ENCODE data around the gene CAMK2N1. TPM values are rescaled to one million over a fixed set of nuclear protein-coding genes. Genes with fewer than 3 reads are reported as not detected.

CAMK2N1 gene
- total and polyA plus RNA-seq, 2 of the 13 experiments (the other 11 are each of a cell fraction or from before 2014, with no cell fraction given) = 38.0 to 38.6 TPM

DNA sequence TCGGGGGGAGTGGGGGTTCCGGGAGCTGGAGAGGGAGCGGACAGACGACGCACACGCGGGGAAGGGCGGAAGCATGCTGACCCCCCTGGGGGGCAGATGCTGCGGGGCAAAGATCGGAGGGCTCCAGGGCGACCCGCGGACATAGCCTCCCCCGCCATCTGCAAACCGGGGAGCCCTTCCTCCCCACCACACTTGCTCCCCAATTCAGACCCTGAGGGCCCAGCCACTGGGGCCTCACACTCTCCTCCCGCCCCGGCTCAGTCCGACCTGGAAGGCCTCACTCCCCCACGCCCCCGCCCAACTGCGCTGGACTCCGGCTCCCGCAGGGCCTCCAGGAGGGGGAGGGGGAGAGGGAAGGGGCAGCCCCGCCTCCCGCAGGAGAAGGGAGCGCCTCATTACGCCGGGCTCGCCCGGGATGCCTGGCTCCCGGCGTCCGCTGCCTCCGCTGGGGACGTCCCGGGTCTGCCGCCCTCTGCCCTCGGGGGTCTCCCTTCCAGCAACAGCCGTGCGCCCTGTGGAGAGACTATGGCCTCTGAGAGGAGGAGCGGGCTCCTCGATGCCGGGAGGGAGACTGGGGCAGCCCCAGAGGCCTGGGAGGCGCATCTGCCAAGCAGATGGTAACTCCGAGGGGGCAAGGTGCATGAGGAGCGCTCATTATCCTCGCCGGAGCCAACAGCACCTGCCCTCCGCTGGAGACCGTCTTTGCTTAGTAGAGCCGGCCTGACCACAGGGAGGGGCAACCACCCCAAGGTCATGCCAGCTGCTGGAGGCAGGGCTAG lies 636 bp upstream of the CAMK2N1 start (continued):
- TF ChIP-seq BRF2 (CRISPR knock-in tag; IDR thresholded peaks at IDR 0.05) (no peak; the same call in 1 of the 2 replicates), KLF16 (CRISPR knock-in tag; IDR thresholded peaks at IDR 0.05) (peak in 1 of 2 experiments; percentile 85; a peak in 2 of 4 replicates), EED (CRISPR knock-in tag; IDR thresholded peaks at IDR 0.05) (0 out of 2 replicates have a peak, but pooled peaks have one; percentile 7), ARNT (IDR thresholded peaks at IDR 0.05) (no peak), ZNF274 (CRISPR knock-in tag; IDR thresholded peaks at IDR 0.05) (peak; percentile 85), KMT2A (CRISPR knock-in tag; IDR thresholded peaks at IDR 0.05) (peak; percentile 65; the same call in 1 of the 2 replicates), ZBTB42 (CRISPR knock-in tag; IDR thresholded peaks at IDR 0.05) (no peak), HNRNPLL (IDR thresholded peaks at IDR 0.05; ENCODE audit: low read depth, low read length, poor library complexity, severe bottlenecking) (peak; percentile 81), FOSL2 (CRISPR knock-in tag; IDR thresholded peaks at IDR 0.05) (peak; percentile 4; the same call in 1 of the 2 replicates), HDAC2 (CRISPR knock-in tag; IDR thresholded peaks at IDR 0.05) (peak; percentile 53), ZNF713 (CRISPR knock-in tag; IDR thresholded peaks at IDR 0.05) (peak; percentile 33; the same call in 1 of the 2 replicates), DPF2 (CRISPR knock-in tag; IDR thresholded peaks at IDR 0.05; ENCODE audit: borderline replicate concordance, low read depth) (peak; percentile 52; the same call in 1 of the 2 replicates), RXRB (CRISPR knock-in tag; IDR thresholded peaks at IDR 0.05; ENCODE audit: borderline replicate concordance) (peak; percentile 51; the same call in 1 of the 2 replicates), ZFP1 (CRISPR knock-in tag; IDR thresholded peaks at IDR 0.05) (peak; percentile 34; the same call in 1 of the 2 replicates)
- TF ChIP-seq, protein P1, sequence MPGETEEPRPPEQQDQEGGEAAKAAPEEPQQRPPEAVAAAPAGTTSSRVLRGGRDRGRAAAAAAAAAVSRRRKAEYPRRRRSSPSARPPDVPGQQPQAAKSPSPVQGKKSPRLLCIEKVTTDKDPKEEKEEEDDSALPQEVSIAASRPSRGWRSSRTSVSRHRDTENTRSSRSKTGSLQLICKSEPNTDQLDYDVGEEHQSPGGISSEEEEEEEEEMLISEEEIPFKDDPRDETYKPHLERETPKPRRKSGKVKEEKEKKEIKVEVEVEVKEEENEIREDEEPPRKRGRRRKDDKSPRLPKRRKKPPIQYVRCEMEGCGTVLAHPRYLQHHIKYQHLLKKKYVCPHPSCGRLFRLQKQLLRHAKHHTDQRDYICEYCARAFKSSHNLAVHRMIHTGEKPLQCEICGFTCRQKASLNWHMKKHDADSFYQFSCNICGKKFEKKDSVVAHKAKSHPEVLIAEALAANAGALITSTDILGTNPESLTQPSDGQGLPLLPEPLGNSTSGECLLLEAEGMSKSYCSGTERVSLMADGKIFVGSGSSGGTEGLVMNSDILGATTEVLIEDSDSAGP (CRISPR knock-in tag; IDR thresholded peaks at IDR 0.05; ENCODE audit: borderline replicate concordance) = peak; percentile 87; the same call in 1 of the 2 replicates
- TF ChIP-seq, protein P2, sequence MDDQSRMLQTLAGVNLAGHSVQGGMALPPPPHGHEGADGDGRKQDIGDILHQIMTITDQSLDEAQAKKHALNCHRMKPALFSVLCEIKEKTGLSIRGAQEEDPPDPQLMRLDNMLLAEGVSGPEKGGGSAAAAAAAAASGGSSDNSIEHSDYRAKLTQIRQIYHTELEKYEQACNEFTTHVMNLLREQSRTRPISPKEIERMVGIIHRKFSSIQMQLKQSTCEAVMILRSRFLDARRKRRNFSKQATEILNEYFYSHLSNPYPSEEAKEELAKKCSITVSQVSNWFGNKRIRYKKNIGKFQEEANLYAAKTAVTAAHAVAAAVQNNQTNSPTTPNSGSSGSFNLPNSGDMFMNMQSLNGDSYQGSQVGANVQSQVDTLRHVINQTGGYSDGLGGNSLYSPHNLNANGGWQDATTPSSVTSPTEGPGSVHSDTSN (CRISPR knock-in tag; IDR thresholded peaks at IDR 0.05; ENCODE audit: borderline replicate concordance) = no peak
- TF ChIP-seq, protein P3, sequence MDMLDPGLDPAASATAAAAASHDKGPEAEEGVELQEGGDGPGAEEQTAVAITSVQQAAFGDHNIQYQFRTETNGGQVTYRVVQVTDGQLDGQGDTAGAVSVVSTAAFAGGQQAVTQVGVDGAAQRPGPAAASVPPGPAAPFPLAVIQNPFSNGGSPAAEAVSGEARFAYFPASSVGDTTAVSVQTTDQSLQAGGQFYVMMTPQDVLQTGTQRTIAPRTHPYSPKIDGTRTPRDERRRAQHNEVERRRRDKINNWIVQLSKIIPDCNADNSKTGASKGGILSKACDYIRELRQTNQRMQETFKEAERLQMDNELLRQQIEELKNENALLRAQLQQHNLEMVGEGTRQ (IDR thresholded peaks at IDR 0.05; ENCODE audit: low read depth, low read length) = no peak
- TF ChIP-seq, protein P3 (CRISPR knock-in tag; IDR thresholded peaks at IDR 0.05; ENCODE audit: borderline replicate concordance) = no peak
- TF ChIP-seq, protein P4, sequence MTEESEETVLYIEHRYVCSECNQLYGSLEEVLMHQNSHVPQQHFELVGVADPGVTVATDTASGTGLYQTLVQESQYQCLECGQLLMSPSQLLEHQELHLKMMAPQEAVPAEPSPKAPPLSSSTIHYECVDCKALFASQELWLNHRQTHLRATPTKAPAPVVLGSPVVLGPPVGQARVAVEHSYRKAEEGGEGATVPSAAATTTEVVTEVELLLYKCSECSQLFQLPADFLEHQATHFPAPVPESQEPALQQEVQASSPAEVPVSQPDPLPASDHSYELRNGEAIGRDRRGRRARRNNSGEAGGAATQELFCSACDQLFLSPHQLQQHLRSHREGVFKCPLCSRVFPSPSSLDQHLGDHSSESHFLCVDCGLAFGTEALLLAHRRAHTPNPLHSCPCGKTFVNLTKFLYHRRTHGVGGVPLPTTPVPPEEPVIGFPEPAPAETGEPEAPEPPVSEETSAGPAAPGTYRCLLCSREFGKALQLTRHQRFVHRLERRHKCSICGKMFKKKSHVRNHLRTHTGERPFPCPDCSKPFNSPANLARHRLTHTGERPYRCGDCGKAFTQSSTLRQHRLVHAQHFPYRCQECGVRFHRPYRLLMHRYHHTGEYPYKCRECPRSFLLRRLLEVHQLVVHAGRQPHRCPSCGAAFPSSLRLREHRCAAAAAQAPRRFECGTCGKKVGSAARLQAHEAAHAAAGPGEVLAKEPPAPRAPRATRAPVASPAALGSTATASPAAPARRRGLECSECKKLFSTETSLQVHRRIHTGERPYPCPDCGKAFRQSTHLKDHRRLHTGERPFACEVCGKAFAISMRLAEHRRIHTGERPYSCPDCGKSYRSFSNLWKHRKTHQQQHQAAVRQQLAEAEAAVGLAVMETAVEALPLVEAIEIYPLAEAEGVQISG (CRISPR knock-in tag; IDR thresholded peaks at IDR 0.05) = peak; percentile 70
